Retinal pigment epithelial cell (primary cell): ENCODE results near the gene POLR2I.

Experiments used
- DNase-seq: peaks from one replicate; pipeline ENCODE4 v3.0.0-alpha.2; 2010; ENCODE audit warnings: low read depth
- H3K4me3 ChIP-seq: 2 replicates; pipeline ENCODE4 v1.5.1; 2011; ENCODE audit warnings: mild to moderate bottlenecking, low read length, control low read depth, moderate library complexity
- CTCF ChIP-seq: conservative IDR thresholded peaks from 2 replicates; pipeline ENCODE4 v1.5.1; 2011; ENCODE audit warnings: low read depth, low read length, control low read depth, inconsistent platforms

POLR2I gene

GRCh38 chr19:36108684-36109083 is 6.0 kb downstream of the POLR2I start:
- no peak for DNase-seq
- TF ChIP-seq CTCF, result no peak
- no peak overlapping the region for H3K4me3 ChIP-seq

- no peak overlapping the region for H3K4me3 ChIP-seq
- DNase-seq, result no peak
Observed at GRCh38 chr19:36106991-36107390, 7.7 kb downstream of the POLR2I start.

GRCh38 chr19:36106441-36106840 is 8.2 kb downstream of the POLR2I start:
- no peak for DNase-seq
- no peak for TF ChIP-seq CTCF
- no peak overlapping the region for H3K4me3 ChIP-seq

More at GRCh38 chr19:36106991-36107390, 7.7 kb downstream of the POLR2I start:
- TF ChIP-seq CTCF, result no peak

- no peak for DNase-seq
- no peak overlapping the region for H3K4me3 ChIP-seq
- no peak for TF ChIP-seq CTCF
Observed at GRCh38 chr19:36103842-36104552, 10.7 kb downstream of the POLR2I start.

- DNase-seq, result no peak
- no peak for TF ChIP-seq CTCF
- no peak overlapping the region for H3K4me3 ChIP-seq
Observed at GRCh38 chr19:36103040-36103626, 11.5 kb downstream of the POLR2I start.

GRCh38 chr19:36101550-36102327 is 12.9 kb downstream of the POLR2I start:
- no peak for TF ChIP-seq CTCF
- no peak overlapping the region for H3K4me3 ChIP-seq
- DNase-seq, result no peak

GRCh38 chr19:36100476-36100875 is 14.2 kb downstream of the POLR2I start:
- no peak for TF ChIP-seq CTCF
- no peak for DNase-seq

More at GRCh38 chr19:36100476-36100875, 14.2 kb downstream of the POLR2I start:
- no peak overlapping the region for H3K4me3 ChIP-seq
